22Rv1 (cell line): Measurements from ENCODE around the gene ORAI2.

ENCODE experiments used
- CTCF ChIP-seq: fragments of 450-650 bp; IDR thresholded peaks from 2 replicates; pipeline ENCODE4 v1.5.1; 2017; ENCODE audit warnings: mild to moderate bottlenecking
- ZFX ChIP-seq: fragments of 450-650 bp; IDR thresholded peaks from 2 replicates; pipeline ENCODE4 v1.6.1; 2017; ENCODE audit warnings: antibody characterized with exemption, borderline replicate concordance

GRCh38 chr7:102431617-102432298 lies 1.6 kb upstream of the ORAI2 start:
- TF ChIP-seq CTCF: no peak
- no peak for TF ChIP-seq ZFX
